ENCODE measurements around the gene CDC25A. TPM values are rescaled to one million over a fixed set of nuclear protein-coding genes. Genes with fewer than 3 reads are reported as not detected.

The CDC25A gene
- total RNA-seq, 4 donors from 2014 or later, result 2.7 to 14.2 (median 7.0) TPM

GRCh38 chr3:48110463-48110862, 77.8 kb downstream of the CDC25A start:
- Histone ChIP-seq H3K9me3 (no peaks in the 10 kb centered on the region), H3K27ac (no peak overlapping the region), H3K4me3 (no peak overlapping the region), H3K27me3 (no peaks in the 10 kb centered on the region), H3K4me1 (no peaks in the 10 kb centered on the region), H3K36me3 (no peaks in the 10 kb centered on the region)
- intact Hi-C loops (cut with DNase I), result no loop called here
- WGBS, 2 donors, result 94 to 95% methylated on average over 2 of the region's 2 CpGs
- DNase-seq, result no peak
- TF ChIP-seq, protein P1, sequence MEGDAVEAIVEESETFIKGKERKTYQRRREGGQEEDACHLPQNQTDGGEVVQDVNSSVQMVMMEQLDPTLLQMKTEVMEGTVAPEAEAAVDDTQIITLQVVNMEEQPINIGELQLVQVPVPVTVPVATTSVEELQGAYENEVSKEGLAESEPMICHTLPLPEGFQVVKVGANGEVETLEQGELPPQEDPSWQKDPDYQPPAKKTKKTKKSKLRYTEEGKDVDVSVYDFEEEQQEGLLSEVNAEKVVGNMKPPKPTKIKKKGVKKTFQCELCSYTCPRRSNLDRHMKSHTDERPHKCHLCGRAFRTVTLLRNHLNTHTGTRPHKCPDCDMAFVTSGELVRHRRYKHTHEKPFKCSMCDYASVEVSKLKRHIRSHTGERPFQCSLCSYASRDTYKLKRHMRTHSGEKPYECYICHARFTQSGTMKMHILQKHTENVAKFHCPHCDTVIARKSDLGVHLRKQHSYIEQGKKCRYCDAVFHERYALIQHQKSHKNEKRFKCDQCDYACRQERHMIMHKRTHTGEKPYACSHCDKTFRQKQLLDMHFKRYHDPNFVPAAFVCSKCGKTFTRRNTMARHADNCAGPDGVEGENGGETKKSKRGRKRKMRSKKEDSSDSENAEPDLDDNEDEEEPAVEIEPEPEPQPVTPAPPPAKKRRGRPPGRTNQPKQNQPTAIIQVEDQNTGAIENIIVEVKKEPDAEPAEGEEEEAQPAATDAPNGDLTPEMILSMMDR (IDR thresholded peaks at IDR 0.05), result no peak

DNA sequence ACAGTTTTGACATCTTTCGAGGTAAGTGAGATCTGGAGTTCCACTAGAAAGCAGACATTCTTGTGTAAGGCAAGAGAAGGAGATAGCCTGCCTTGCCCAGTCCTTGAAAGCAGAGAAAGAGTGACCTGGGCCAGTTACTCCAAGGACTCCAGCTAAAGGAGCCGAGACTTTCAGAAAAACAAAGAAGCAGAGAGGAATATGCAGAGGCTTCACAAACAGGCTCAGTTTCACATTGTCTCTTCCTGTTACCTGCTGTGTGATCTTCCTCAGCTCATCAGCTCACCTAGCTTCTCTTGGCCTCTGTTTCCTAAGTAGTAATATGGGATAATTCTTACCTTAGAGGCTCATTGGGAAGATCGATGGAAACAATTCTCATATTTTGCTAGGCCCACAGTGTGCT, 81.0 kb downstream of the CDC25A start:
- no peaks in the 10 kb centered on the region for H3K4me1 ChIP-seq
- WGBS, 2 donors, result 86 to 88% methylated on average over 3 of the region's 3 CpGs
- no peaks in the 10 kb centered on the region for H3K27me3 ChIP-seq
- no peak for TF ChIP-seq POLR2A (IDR thresholded peaks at IDR 0.05)
- TF ChIP-seq, protein P1 (IDR thresholded peaks at IDR 0.05), result no peak
- H3K9me3 ChIP-seq, result no peaks in the 10 kb centered on the region
- no peak overlapping the region for H3K4me3 ChIP-seq
- no peaks in the 10 kb centered on the region for H3K36me3 ChIP-seq
- H3K27ac ChIP-seq, result no peak overlapping the region
- DNase-seq, result no peak
- intact Hi-C loops (cut with DNase I), result no loop called here

Small RNA genes lying within 50 kb of the gene (small RNA-seq; reads per million reads assigned to genes)
- gene MIR4443 (0.27 to 4.8 (median 2.4) reads per million in 4 donors), gene NDUFB1P1 (0 reads per million in 4 donors), gene RNU7-128P (0 reads per million in 4 donors), gene SNRPFP4 (0 reads per million in 4 donors)

Other genes with a start within 250 kb of the CDC25A start
- gene MAP4, start 172.0 kb downstream of the CDC25A start, total RNA-seq, result 100 to 1,000 TPM in 1 of 4 donors, 10 to 100 TPM in 3; 62.1 to 110 (median 80.3) TPM
- gene CAMP, start 35.1 kb upstream of the CDC25A start, total RNA-seq, result under 1 TPM in 1 of 4 donors, not detected in 3; 0.76 TPM
- gene ZNF589, start 52.7 kb upstream of the CDC25A start, total RNA-seq, result 10 to 100 TPM in 2 of 4 donors, 1 to 10 TPM in 2; 6.4 to 15.6 (median 10.8) TPM
- 10 to 100 TPM; 25.9 to 30.7 (median 27.2) TPM for gene NME6, start 113.0 kb upstream of the CDC25A start, total RNA-seq
- gene SPINK8, start 145.2 kb upstream of the CDC25A start, total RNA-seq, result not detected
- gene FBXW12, start 183.8 kb upstream of the CDC25A start, total RNA-seq, result not detected
- 100 to 1,000 TPM in 3 of 4 donors, 10 to 100 TPM in 1; 57.7 to 215 (median 128) TPM for gene PLXNB1, start 241.7 kb upstream of the CDC25A start, total RNA-seq

Measured in esophagus squamous epithelium (tissue), 5 donors.